CD8-positive, alpha-beta memory T cell (primary cell): Measurements from ENCODE around the gene CDK19. TPM values are rescaled to one million over a fixed set of nuclear protein-coding genes. Genes with fewer than 3 reads are reported as not detected.
"Not testable (repeated sequence)": the region's sequence is repeated elsewhere in the genome, so short reads cannot be mapped to it uniquely, and the experiment has no call there.

Experiments
- CTCF ChIA-PET: fragments of 350-600 bp; sonication (Branson Sonifier 250); formaldehyde crosslinking; loops from one replicate; lab custom pipeline; 2021; ENCODE audit warnings: antibody characterized with exemption; lab: Charles Lee
- POLR2A ChIA-PET: fragments of 350-600 bp; sonication (Branson Sonifier 250); formaldehyde crosslinking; loops from one replicate; lab custom pipeline; 2021; ENCODE audit warnings: antibody characterized with exemption; lab: Charles Lee
- DNase-seq, 5 donors: peaks; one replicate each; pipeline versions ENCODE4 v3.0.0 to v3.0.0-alpha.2; 2020 to 2022; ENCODE audit warnings: mixed read lengths in 1 of 5
- H3K27ac ChIP-seq: one replicate; pipeline ENCODE4 v1.7.0; 2013; ENCODE audit warnings: low read depth, mild to moderate bottlenecking, low read length, moderate library complexity
- H3K27me3 ChIP-seq: 2 replicates; pipeline ENCODE4 v1.7.0; 2013; ENCODE audit warnings: low read length, mild to moderate bottlenecking; ENCODE audit not compliant: insufficient read depth, poor library complexity, severe bottlenecking
- H3K36me3 ChIP-seq: 2 replicates; pipeline ENCODE4 v1.7.0; 2013; ENCODE audit warnings: mild to moderate bottlenecking, low read length, moderate library complexity; ENCODE audit not compliant: insufficient read depth
- H3K4me1 ChIP-seq: 2 replicates; pipeline ENCODE4 v1.7.0; 2013; ENCODE audit warnings: mild to moderate bottlenecking, low read length, moderate library complexity; ENCODE audit not compliant: insufficient read depth
- H3K4me3 ChIP-seq: 2 replicates; pipeline ENCODE4 v1.7.0; 2013; ENCODE audit warnings: mild to moderate bottlenecking, low read length
- H3K9me3 ChIP-seq: 2 replicates; pipeline ENCODE4 v1.7.0; 2013; ENCODE audit warnings: mild to moderate bottlenecking, low read length
- H3K27ac Mint-ChIP-seq, 8 donors: one replicate each; pipeline ENCODE4 v1.8.0; 2020 to 2021; ENCODE audit warnings: mixed read lengths in 8 of 8, mild to moderate bottlenecking in 6 of 8, inconsistent platforms in 3 of 8, moderate library complexity in 3 of 8
- H3K27me3 Mint-ChIP-seq, 2 donors: one replicate each; pipeline ENCODE4 v1.8.0; 2020 to 2021; ENCODE audit warnings: mixed read lengths in 2 of 2, mild to moderate bottlenecking in 1 of 2, moderate library complexity in 1 of 2
- H3K36me3 Mint-ChIP-seq, 3 donors: one replicate each; pipeline ENCODE4 v1.8.0; 2020 to 2021; ENCODE audit warnings: mixed read lengths in 3 of 3, inconsistent platforms in 1 of 3, mild to moderate bottlenecking in 1 of 3
- H3K4me1 Mint-ChIP-seq, 3 donors: one replicate each; pipeline ENCODE4 v1.8.0; 2020 to 2021; ENCODE audit warnings: mixed read lengths in 3 of 3, inconsistent platforms in 1 of 3, mild to moderate bottlenecking in 1 of 3
- H3K4me3 Mint-ChIP-seq, 7 donors: one replicate each; pipeline ENCODE4 v1.8.0; 2020 to 2021; ENCODE audit warnings: mixed read lengths in 7 of 7, mild to moderate bottlenecking in 6 of 7, moderate library complexity in 4 of 7, inconsistent platforms in 2 of 7
- H3K9me3 Mint-ChIP-seq, 5 donors: one replicate each; pipeline ENCODE4 v1.8.0; 2020 to 2022; ENCODE audit warnings: mixed read lengths in 5 of 5, mild to moderate bottlenecking in 3 of 5, moderate library complexity in 2 of 5, inconsistent platforms in 1 of 5
- polyA plus RNA-seq: library from polyadenylated mRNA; unstranded; fragments of 300-500 nt; fragmentation: Illumina TruSeq; gene quantifications from one replicate; pipeline ENCODE4 v1.2.3, GENCODE V29; 2021
- total RNA-seq, 2 experiments: library from RNA; stranded (reverse); gene quantifications; one replicate each; pipeline ENCODE4 v1.2.3, GENCODE V29; 2021

The CDK19 gene
- total and polyA plus RNA-seq, 3 experiments from 2014 or later: 2.1 to 9.1 (median 8.4) TPM

GRCh38 chr6:110768057-110768456 lies 47.2 kb downstream of the CDK19 start:
- Histone ChIP-seq H3K9me3 (no peaks in the 10 kb centered on the region), H3K36me3 (no peaks in the 10 kb centered on the region), H3K4me1 (no peaks in the 10 kb centered on the region), H3K27me3 (no peaks in the 10 kb centered on the region), H3K27ac (no peak overlapping the region), H3K4me3 (no peak overlapping the region)
- no peaks in the 10 kb centered on the region for H3K27me3 Mint-ChIP-seq
- no peak for DNase-seq
- H3K4me3 Mint-ChIP-seq: no peak overlapping the region
- ChIA-PET CTCF (no interaction called here), POLR2A (no interaction called here)
- H3K27ac Mint-ChIP-seq: no peak overlapping the region
- peaks cover 13 to 45% (median 18%) of the 10 kb centered on the region in 3 donors for H3K36me3 Mint-ChIP-seq
- no peaks in the 10 kb centered on the region for H3K9me3 Mint-ChIP-seq
- peaks cover 1 to 4% (median 3%) of the 10 kb centered on the region in 3 donors for H3K4me1 Mint-ChIP-seq

- Histone ChIP-seq H3K4me3 (no peak overlapping the region), H3K36me3 (no peaks in the 10 kb centered on the region), H3K9me3 (no peaks in the 10 kb centered on the region), H3K27ac (no peak overlapping the region), H3K4me1 (no peaks in the 10 kb centered on the region), H3K27me3 (no peaks in the 10 kb centered on the region)
- DNase-seq: no peak
- Mint-ChIP-seq H3K4me3 (no peak overlapping the region), H3K27me3 (no peaks in the 10 kb centered on the region), H3K36me3 (peaks cover 5 to 13% (median 7%) of the 10 kb centered on the region in 3 donors), H3K4me1 (peaks cover 6 to 24% (median 9%) of the 10 kb centered on the region in 3 donors), H3K9me3 (no peaks in the 10 kb centered on the region), H3K27ac (peak overlapping the region in 1 of 8 donors; percentile 0)
- ChIA-PET POLR2A (no interaction called here), CTCF (no interaction called here)
Measured at GRCh38 chr6:110761371-110761770, 53.9 kb downstream of the CDK19 start.

- Histone ChIP-seq H3K9me3 (no peaks in the 10 kb centered on the region), H3K4me3 (no peak overlapping the region), H3K4me1 (no peaks in the 10 kb centered on the region), H3K27ac (no peak overlapping the region), H3K27me3 (no peaks in the 10 kb centered on the region), H3K36me3 (no peaks in the 10 kb centered on the region)
- ChIA-PET POLR2A (no interaction called here), CTCF (no interaction called here)
- Mint-ChIP-seq H3K4me3 (no peak overlapping the region), H3K27me3 (no peaks in the 10 kb centered on the region), H3K36me3 (peaks cover 5 to 8% (median 8%) of the 10 kb centered on the region in 3 donors), H3K27ac (peak overlapping the region in 2 of 8 donors; percentile 0 to 19), H3K4me1 (peaks cover 6 to 24% (median 9%) of the 10 kb centered on the region in 3 donors), H3K9me3 (no peaks in the 10 kb centered on the region)
- DNase-seq: no peak
Measured at GRCh38 chr6:110760589-110760988, 54.7 kb downstream of the CDK19 start.

- H3K36me3 ChIP-seq, H3K9me3 Mint-ChIP-seq, POLR2A ChIA-PET, H3K27ac Mint-ChIP-seq, H3K27me3 Mint-ChIP-seq, H3K27ac ChIP-seq, H3K4me3 Mint-ChIP-seq, H3K9me3 ChIP-seq, DNase-seq, H3K4me1 ChIP-seq, CTCF ChIA-PET, H3K27me3 ChIP-seq, H3K4me3 ChIP-seq: not testable (repeated sequence)
- Mint-ChIP-seq H3K4me1 (peaks cover 6 to 24% (median 9%) of the 10 kb centered on the region in 3 donors), H3K36me3 (peaks cover 5 to 11% (median 8%) of the 10 kb centered on the region in 3 donors)
Measured at GRCh38 chr6:110760098-110760497, 55.2 kb downstream of the CDK19 start.

GRCh38 chr6:110757926-110758325 lies 57.3 kb downstream of the CDK19 start:
- Histone ChIP-seq H3K36me3 (no peaks in the 10 kb centered on the region), H3K27ac (no peak overlapping the region), H3K4me3 (no peak overlapping the region), H3K9me3 (no peaks in the 10 kb centered on the region), H3K27me3 (no peaks in the 10 kb centered on the region), H3K4me1 (no peaks in the 10 kb centered on the region)
- H3K9me3 Mint-ChIP-seq: no peaks in the 10 kb centered on the region
- H3K4me3 Mint-ChIP-seq: no peak overlapping the region
- DNase-seq: no peak
- ChIA-PET CTCF (no interaction called here), POLR2A (no interaction called here)
- peaks cover 2 to 7% (median 5%) of the 10 kb centered on the region in 3 donors for H3K36me3 Mint-ChIP-seq
- peak overlapping the region in 1 of 8 donors; percentile 95 for H3K27ac Mint-ChIP-seq
- no peaks in the 10 kb centered on the region for H3K27me3 Mint-ChIP-seq
- peaks cover 6 to 24% (median 9%) of the 10 kb centered on the region in 3 donors for H3K4me1 Mint-ChIP-seq

- POLR2A ChIA-PET: no interaction called here
- no peaks in the 10 kb centered on the region for H3K9me3 ChIP-seq
- no peak overlapping the region for H3K4me3 Mint-ChIP-seq
- CTCF ChIA-PET: no interaction called here
- no peaks in the 10 kb centered on the region for H3K27me3 ChIP-seq
- no peaks in the 10 kb centered on the region for H3K27me3 Mint-ChIP-seq
- H3K36me3 ChIP-seq: no peaks in the 10 kb centered on the region
- H3K4me3 ChIP-seq: no peak overlapping the region
- no peaks in the 10 kb centered on the region for H3K4me1 ChIP-seq
- H3K27ac Mint-ChIP-seq: no peak overlapping the region
- H3K36me3 Mint-ChIP-seq: peaks cover 2 to 8% (median 5%) of the 10 kb centered on the region in 3 donors
- H3K4me1 Mint-ChIP-seq: peaks cover 6 to 17% (median 9%) of the 10 kb centered on the region in 3 donors
- H3K27ac ChIP-seq: no peak overlapping the region
- no peaks in the 10 kb centered on the region for H3K9me3 Mint-ChIP-seq
- DNase-seq: no peak
Measured at GRCh38 chr6:110756817-110757216, 58.5 kb downstream of the CDK19 start.

GRCh38 chr6:110755411-110755834 lies 59.8 kb downstream of the CDK19 start:
- Histone ChIP-seq H3K36me3 (no peaks in the 10 kb centered on the region), H3K4me1 (no peaks in the 10 kb centered on the region), H3K4me3 (no peak overlapping the region), H3K27ac (no peak overlapping the region), H3K9me3 (no peaks in the 10 kb centered on the region), H3K27me3 (no peaks in the 10 kb centered on the region)
- no peak overlapping the region for H3K4me3 Mint-ChIP-seq
- no peaks in the 10 kb centered on the region for H3K9me3 Mint-ChIP-seq
- ChIA-PET POLR2A (no interaction called here), CTCF (no interaction called here)
- DNase-seq: no peak
- H3K4me1 Mint-ChIP-seq: peaks cover 6 to 12% (median 9%) of the 10 kb centered on the region in 3 donors
- no peaks in the 10 kb centered on the region for H3K27me3 Mint-ChIP-seq
- peak overlapping the region in 1 of 8 donors; percentile 23 for H3K27ac Mint-ChIP-seq
- H3K36me3 Mint-ChIP-seq: peaks cover 2 to 8% (median 5%) of the 10 kb centered on the region in 3 donors

- H3K27me3 ChIP-seq, H3K9me3 ChIP-seq, H3K27ac Mint-ChIP-seq, H3K27ac ChIP-seq, CTCF ChIA-PET, H3K4me1 ChIP-seq, H3K4me3 Mint-ChIP-seq, DNase-seq, H3K4me3 ChIP-seq, H3K9me3 Mint-ChIP-seq, H3K36me3 ChIP-seq, H3K27me3 Mint-ChIP-seq: not testable (repeated sequence)
- peaks cover 4 to 13% (median 5%) of the 10 kb centered on the region in 3 donors for H3K36me3 Mint-ChIP-seq
- POLR2A ChIA-PET: interaction anchor here (0.6 kb wide), 1 partner anchor 45 kb away, joined by 3 read pairs; no protein-coding TSS in a partner anchor
- H3K4me1 Mint-ChIP-seq: peaks cover 6 to 12% (median 9%) of the 10 kb centered on the region in 3 donors
Measured at GRCh38 chr6:110753936-110754668, 61.2 kb downstream of the CDK19 start.
